WTC11 (cell line): ENCODE data around the gene MTHFD2. TPM values are rescaled to one million over a fixed set of nuclear protein-coding genes. Genes with fewer than 3 reads are reported as not detected.

Experiments
- ATAC-seq: fragments of 200-7000 bp; cut with Tn5 transposase; 2 replicates; pipeline ENCODE4 v1.10.0; 2021; ENCODE audit warnings: mild to moderate bottlenecking, moderate library complexity
- CTCF ChIA-PET: fragments of 300-600 bp; sonication (Branson Sonifier 250); formaldehyde crosslinking; loops from one replicate; lab custom pipeline; 2021; ENCODE audit warnings: antibody characterized with exemption; lab: Charles Lee
- POLR2A ChIA-PET: fragments of 350-600 bp; sonication (Branson Sonifier 250); formaldehyde crosslinking; loops from one replicate; lab custom pipeline; 2021; ENCODE audit warnings: antibody characterized with exemption; lab: Charles Lee
- DNase-seq: peaks from one replicate; pipeline ENCODE4 v3.0.0; 2021; ENCODE audit warnings: low spot score
- H3K27ac Mint-ChIP-seq: 2 replicates; pipeline ENCODE4 v1.8.0; 2021; ENCODE audit warnings: mixed read lengths
- H3K27me3 Mint-ChIP-seq: 2 replicates; pipeline ENCODE4 v1.8.0; 2021; ENCODE audit warnings: low read depth, mild to moderate bottlenecking, moderate library complexity, mixed read lengths
- H3K36me3 Mint-ChIP-seq: 2 replicates; pipeline ENCODE4 v1.8.0; 2021; ENCODE audit warnings: mixed read lengths
- H3K4me1 Mint-ChIP-seq: 2 replicates; pipeline ENCODE4 v1.8.0; 2022; ENCODE audit warnings: mixed read lengths
- H3K4me3 Mint-ChIP-seq: 2 replicates; pipeline ENCODE4 v1.8.0; 2021; ENCODE audit warnings: mild to moderate bottlenecking, moderate library complexity, mixed read lengths
- H3K9me3 Mint-ChIP-seq: 2 replicates; pipeline ENCODE4 v1.8.0; 2021; ENCODE audit warnings: mixed read lengths
- CBFB ChIP-seq: sonication (generic); formaldehyde crosslinking; IDR thresholded peaks from 2 replicates; pipeline ENCODE4 v1.8.1; 2022; ENCODE audit warnings: mild to moderate bottlenecking, low read depth, missing genetic modification reagents
- CREB1 ChIP-seq: sonication (generic); formaldehyde crosslinking; IDR thresholded peaks from 2 replicates; pipeline ENCODE4 v1.8.0; 2023; ENCODE audit warnings: mild to moderate bottlenecking, missing genetic modification reagents
- ELF4 ChIP-seq: sonication (generic); formaldehyde crosslinking; IDR thresholded peaks from 2 replicates; pipeline ENCODE4 v1.8.1; 2022; ENCODE audit warnings: low read depth, mild to moderate bottlenecking, moderate library complexity, missing genetic modification reagents
- IRF2 ChIP-seq: sonication (generic); formaldehyde crosslinking; IDR thresholded peaks from 2 replicates; pipeline ENCODE4 v1.8.0; 2022; ENCODE audit warnings: low read depth, missing genetic modification reagents, borderline replicate concordance
- JUN ChIP-seq: sonication (generic); formaldehyde crosslinking; IDR thresholded peaks from 2 replicates; pipeline ENCODE4 v1.8.0; 2023; ENCODE audit warnings: mild to moderate bottlenecking, missing genetic modification reagents
- MYBL2 ChIP-seq: sonication (generic); formaldehyde crosslinking; IDR thresholded peaks from 2 replicates; pipeline ENCODE4 v1.8.1; 2023; ENCODE audit warnings: mild to moderate bottlenecking, moderate library complexity, missing genetic modification reagents
- PRRX2 ChIP-seq: fragments of 250-450 bp; sonication (Bioruptor Pico); IDR thresholded peaks from 2 replicates; pipeline ENCODE4 v1.8.0; 2021; ENCODE audit warnings: mild to moderate bottlenecking
- RELA ChIP-seq: sonication (generic); formaldehyde crosslinking; IDR thresholded peaks from 2 replicates; pipeline ENCODE4 v1.8.1; 2022; ENCODE audit warnings: missing genetic modification reagents, mild to moderate bottlenecking, borderline replicate concordance
- SP1 ChIP-seq: sonication (generic); formaldehyde crosslinking; conservative IDR thresholded peaks from 2 replicates; pipeline ENCODE4 v1.8.1; 2022; ENCODE audit warnings: missing genetic modification reagents
- ZBTB21 ChIP-seq: sonication (generic); formaldehyde crosslinking; IDR thresholded peaks from 2 replicates; pipeline ENCODE4 v1.8.1; 2023; ENCODE audit warnings: mild to moderate bottlenecking, missing genetic modification reagents, borderline replicate concordance
- total RNA-seq: library from RNA; stranded (reverse); gene quantifications from 3 replicates; pipeline ENCODE4 v1.2.3, GENCODE V29; 2021
- TF ChIP-seq, protein P1 (sequence below): sonication (generic); formaldehyde crosslinking; conservative IDR thresholded peaks from 2 replicates; pipeline ENCODE4 v1.8.1; 2023; ENCODE audit warnings: mild to moderate bottlenecking, low read depth, missing genetic modification reagents, moderate library complexity
- TF ChIP-seq, protein P2 (sequence below): sonication (generic); formaldehyde crosslinking; IDR thresholded peaks from 2 replicates; pipeline ENCODE4 v1.8.1; 2022; ENCODE audit warnings: low read depth, missing genetic modification reagents, borderline replicate concordance
- TF ChIP-seq, protein P3 (sequence below): sonication (generic); formaldehyde crosslinking; IDR thresholded peaks from 2 replicates; pipeline ENCODE4 v1.8.0; 2022; ENCODE audit warnings: mild to moderate bottlenecking, missing genetic modification reagents
- TF ChIP-seq, protein P4 (sequence below): sonication (generic); formaldehyde crosslinking; IDR thresholded peaks from 2 replicates; pipeline ENCODE4 v1.8.1; 2023; ENCODE audit warnings: mild to moderate bottlenecking, missing genetic modification reagents, moderate library complexity
- TF ChIP-seq, protein P5 (sequence below): fragments of 250-450 bp; sonication (Bioruptor Pico); conservative IDR thresholded peaks from 2 replicates; pipeline ENCODE4 v1.9.0; 2021; ENCODE audit warnings: mild to moderate bottlenecking
- TF ChIP-seq, protein P6 (sequence below): sonication (generic); formaldehyde crosslinking; IDR thresholded peaks from 2 replicates; pipeline ENCODE4 v1.8.0; 2023; ENCODE audit warnings: missing genetic modification reagents
- TF ChIP-seq, protein P7 (sequence below): sonication (generic); formaldehyde crosslinking; conservative IDR thresholded peaks from 2 replicates; pipeline ENCODE4 v1.8.1; 2022; ENCODE audit warnings: mild to moderate bottlenecking, missing genetic modification reagents

The MTHFD2 gene
- total RNA-seq, 1 experiment from 2014 or later, result 251 TPM

DNA sequence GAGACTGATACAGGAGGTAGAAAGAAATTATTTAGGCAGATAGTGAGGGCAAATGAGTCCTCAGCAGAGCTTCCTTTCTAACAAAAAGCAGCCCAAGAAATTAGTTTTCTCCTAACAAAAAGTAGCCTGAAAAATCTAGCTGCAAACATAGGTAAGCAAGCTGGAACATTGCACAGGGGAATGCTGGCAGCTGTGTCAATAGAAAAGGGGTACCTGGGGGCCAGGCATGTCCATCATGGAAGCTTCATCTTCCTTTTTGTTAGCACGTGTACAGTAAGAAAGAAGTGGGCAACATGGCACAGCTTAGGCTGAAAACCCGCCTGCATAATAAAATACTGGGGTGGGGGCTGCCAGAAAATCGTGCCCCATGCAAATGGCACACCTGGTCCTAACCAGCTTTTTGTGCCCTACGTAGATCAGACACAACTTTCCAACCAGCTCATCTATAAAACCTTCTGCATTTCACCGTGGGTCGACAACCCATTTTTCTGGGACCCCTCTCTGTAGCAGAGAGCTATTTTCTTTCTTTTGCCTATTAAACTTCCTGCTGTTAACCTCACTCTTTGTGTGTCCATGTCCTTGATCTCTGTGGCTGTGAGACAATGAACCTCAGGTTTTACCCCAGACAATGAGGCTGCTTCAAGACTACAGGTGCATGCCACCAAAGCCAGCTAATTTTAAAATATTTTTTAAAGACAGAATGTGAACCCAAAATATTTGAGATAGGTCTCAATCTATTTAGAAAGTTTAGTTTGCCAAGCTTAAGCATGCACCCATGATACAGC is 6.6 kb upstream of the MTHFD2 start:
- ChIA-PET POLR2A (interaction anchor here (0.8 to 1.8 kb wide), 2 partner anchors 13 to 15 kb away, joined by 3 to 14 read pairs; partner anchors contain the start of gene MOB1A), CTCF (interaction anchor here (0.7 to 2.8 kb wide), 2 partner anchors 13 to 41 kb away, joined by 3 to 15 read pairs; partner anchors contain the start of gene MOB1A)
- ATAC-seq (no peak), DNase-seq (no peak)
- Mint-ChIP-seq H3K4me3 (no peak overlapping the region), H3K4me1 (peaks cover 30% of the 10 kb centered on the region), H3K27me3 (peaks cover under 1% of the 10 kb centered on the region), H3K9me3 (peaks cover 6% of the 10 kb centered on the region; the same call in 1 of the 2 replicates), H3K36me3 (no peaks in the 10 kb centered on the region), H3K27ac (peak overlapping the region; percentile 57; the same call in 1 of the 2 replicates)
- TF ChIP-seq, protein P1, sequence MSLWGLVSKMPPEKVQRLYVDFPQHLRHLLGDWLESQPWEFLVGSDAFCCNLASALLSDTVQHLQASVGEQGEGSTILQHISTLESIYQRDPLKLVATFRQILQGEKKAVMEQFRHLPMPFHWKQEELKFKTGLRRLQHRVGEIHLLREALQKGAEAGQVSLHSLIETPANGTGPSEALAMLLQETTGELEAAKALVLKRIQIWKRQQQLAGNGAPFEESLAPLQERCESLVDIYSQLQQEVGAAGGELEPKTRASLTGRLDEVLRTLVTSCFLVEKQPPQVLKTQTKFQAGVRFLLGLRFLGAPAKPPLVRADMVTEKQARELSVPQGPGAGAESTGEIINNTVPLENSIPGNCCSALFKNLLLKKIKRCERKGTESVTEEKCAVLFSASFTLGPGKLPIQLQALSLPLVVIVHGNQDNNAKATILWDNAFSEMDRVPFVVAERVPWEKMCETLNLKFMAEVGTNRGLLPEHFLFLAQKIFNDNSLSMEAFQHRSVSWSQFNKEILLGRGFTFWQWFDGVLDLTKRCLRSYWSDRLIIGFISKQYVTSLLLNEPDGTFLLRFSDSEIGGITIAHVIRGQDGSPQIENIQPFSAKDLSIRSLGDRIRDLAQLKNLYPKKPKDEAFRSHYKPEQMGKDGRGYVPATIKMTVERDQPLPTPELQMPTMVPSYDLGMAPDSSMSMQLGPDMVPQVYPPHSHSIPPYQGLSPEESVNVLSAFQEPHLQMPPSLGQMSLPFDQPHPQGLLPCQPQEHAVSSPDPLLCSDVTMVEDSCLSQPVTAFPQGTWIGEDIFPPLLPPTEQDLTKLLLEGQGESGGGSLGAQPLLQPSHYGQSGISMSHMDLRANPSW (CRISPR knock-in tag), result no peak
- TF ChIP-seq PRRX2 (CRISPR knock-in tag) (no peak), ZBTB21 (CRISPR knock-in tag) (no peak)
- TF ChIP-seq, protein P2, sequence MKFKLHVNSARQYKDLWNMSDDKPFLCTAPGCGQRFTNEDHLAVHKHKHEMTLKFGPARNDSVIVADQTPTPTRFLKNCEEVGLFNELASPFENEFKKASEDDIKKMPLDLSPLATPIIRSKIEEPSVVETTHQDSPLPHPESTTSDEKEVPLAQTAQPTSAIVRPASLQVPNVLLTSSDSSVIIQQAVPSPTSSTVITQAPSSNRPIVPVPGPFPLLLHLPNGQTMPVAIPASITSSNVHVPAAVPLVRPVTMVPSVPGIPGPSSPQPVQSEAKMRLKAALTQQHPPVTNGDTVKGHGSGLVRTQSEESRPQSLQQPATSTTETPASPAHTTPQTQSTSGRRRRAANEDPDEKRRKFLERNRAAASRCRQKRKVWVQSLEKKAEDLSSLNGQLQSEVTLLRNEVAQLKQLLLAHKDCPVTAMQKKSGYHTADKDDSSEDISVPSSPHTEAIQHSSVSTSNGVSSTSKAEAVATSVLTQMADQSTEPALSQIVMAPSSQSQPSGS (CRISPR knock-in tag), result no peak
- TF ChIP-seq, protein P3, sequence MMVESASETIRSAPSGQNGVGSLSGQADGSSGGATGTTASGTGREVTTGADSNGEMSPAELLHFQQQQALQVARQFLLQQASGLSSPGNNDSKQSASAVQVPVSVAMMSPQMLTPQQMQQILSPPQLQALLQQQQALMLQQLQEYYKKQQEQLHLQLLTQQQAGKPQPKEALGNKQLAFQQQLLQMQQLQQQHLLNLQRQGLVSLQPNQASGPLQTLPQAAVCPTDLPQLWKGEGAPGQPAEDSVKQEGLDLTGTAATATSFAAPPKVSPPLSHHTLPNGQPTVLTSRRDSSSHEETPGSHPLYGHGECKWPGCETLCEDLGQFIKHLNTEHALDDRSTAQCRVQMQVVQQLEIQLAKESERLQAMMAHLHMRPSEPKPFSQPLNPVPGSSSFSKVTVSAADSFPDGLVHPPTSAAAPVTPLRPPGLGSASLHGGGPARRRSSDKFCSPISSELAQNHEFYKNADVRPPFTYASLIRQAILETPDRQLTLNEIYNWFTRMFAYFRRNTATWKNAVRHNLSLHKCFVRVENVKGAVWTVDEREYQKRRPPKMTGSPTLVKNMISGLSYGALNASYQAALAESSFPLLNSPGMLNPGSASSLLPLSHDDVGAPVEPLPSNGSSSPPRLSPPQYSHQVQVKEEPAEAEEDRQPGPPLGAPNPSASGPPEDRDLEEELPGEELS, result no peak
- TF ChIP-seq, protein P4, sequence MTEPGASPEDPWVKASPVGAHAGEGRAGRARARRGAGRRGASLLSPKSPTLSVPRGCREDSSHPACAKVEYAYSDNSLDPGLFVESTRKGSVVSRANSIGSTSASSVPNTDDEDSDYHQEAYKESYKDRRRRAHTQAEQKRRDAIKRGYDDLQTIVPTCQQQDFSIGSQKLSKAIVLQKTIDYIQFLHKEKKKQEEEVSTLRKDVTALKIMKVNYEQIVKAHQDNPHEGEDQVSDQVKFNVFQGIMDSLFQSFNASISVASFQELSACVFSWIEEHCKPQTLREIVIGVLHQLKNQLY (CRISPR knock-in tag), result no peak

DNA sequence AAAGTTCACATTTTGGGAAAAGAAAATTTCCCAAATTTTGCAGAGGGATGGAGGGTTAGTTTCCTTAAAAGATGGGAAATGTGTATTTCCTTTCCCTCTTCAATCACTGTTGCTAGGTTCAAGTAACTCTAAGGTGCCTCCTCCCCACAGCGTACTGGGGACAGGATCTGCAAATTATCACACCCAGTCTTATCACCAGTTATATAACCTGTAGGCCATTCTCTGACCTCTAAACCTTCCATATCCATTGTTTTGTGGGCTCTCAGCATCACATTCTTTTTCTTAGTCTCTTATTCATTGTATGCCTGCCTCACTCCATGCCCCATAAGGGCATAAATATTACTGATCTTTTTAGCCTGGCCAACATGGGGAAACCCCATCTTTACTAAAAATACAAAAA is 3.6 kb upstream of the MTHFD2 start:
- Mint-ChIP-seq H3K27ac (no peak overlapping the region), H3K4me1 (peaks cover 22% of the 10 kb centered on the region), H3K36me3 (peaks cover 7% of the 10 kb centered on the region), H3K27me3 (peaks cover 10% of the 10 kb centered on the region), H3K9me3 (peaks cover 6% of the 10 kb centered on the region; the same call in 1 of the 2 replicates), H3K4me3 (no peak overlapping the region)
- TF ChIP-seq, protein P5, sequence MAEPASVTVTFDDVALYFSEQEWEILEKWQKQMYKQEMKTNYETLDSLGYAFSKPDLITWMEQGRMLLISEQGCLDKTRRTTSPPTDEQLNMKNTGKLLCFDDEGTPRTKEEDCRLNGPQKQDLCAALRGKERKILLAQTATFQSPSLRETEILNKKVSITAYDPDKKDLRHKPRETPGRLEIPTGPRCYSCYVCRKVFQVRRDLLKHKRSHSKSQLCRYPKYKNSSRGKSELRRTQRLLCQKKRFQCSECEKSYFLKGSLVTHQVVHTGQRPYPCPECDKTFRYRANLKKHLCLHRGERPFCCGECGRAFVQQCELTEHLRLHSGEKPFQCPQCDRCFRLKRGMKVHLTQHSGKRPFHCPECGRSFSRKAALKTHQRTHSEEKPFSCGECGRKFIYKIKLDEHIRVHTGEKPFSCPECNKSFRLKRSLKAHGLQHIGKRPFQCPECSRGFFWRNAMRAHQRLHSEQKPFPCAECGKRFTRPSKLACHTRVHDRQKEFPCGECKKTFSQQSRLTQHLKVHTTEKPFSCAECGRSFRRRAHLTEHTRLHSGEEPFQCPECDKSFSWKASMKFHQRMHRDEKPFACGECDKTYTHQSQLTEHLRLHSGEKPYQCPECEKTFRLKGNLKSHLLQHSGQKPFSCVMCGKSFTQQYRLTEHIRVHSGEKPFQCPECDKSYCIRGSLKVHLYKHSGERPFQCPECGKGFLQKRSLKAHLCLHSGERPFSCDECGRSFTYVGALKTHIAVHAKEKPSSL (CRISPR knock-in tag), result no peak
- TF ChIP-seq, protein P3, result no peak
- TF ChIP-seq, protein P6, sequence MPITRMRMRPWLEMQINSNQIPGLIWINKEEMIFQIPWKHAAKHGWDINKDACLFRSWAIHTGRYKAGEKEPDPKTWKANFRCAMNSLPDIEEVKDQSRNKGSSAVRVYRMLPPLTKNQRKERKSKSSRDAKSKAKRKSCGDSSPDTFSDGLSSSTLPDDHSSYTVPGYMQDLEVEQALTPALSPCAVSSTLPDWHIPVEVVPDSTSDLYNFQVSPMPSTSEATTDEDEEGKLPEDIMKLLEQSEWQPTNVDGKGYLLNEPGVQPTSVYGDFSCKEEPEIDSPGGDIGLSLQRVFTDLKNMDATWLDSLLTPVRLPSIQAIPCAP (CRISPR knock-in tag), result no peak
- TF ChIP-seq JUN (CRISPR knock-in tag) (no peak), CBFB (CRISPR knock-in tag) (no peak), IRF2 (CRISPR knock-in tag) (no peak), ELF4 (CRISPR knock-in tag) (no peak), SP1 (CRISPR knock-in tag) (no peak), CREB1 (CRISPR knock-in tag) (no peak), MYBL2 (CRISPR knock-in tag) (no peak), RELA (CRISPR knock-in tag) (no peak)
- TF ChIP-seq, protein P7, sequence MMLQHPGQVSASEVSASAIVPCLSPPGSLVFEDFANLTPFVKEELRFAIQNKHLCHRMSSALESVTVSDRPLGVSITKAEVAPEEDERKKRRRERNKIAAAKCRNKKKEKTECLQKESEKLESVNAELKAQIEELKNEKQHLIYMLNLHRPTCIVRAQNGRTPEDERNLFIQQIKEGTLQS, result no peak
- ChIA-PET CTCF (no interaction called here), POLR2A (no interaction called here)
- no peak for ATAC-seq
- DNase-seq, result no peak
